ENCODE measurements around the gene NPIPB12.
"Not testable (repeated sequence)": the region's sequence is repeated elsewhere in the genome, so short reads cannot be mapped to it uniquely, and the experiment has no call there.

- TF ChIP-seq EZH2 (IDR thresholded peaks at IDR 0.05); POLR2AphosphoS5 (IDR thresholded peaks at IDR 0.05; ENCODE audit: borderline replicate concordance, low read depth, low read length): not testable (repeated sequence)
Measured at GRCh38 chr16:29472065-29472464, 34.1 kb downstream of the NPIPB12 start.
